A673 (cell line): ENCODE measurements around the gene SPATC1L. TPM values are rescaled to one million over a fixed set of nuclear protein-coding genes. Genes with fewer than 3 reads are reported as not detected.

Experiments used
- BruUV-seq: library from RNA; stranded (reverse); fragments of 400-500 nt; replicated peaks from 2 replicates; lab custom pipeline; 2021; lab: Mats Ljungman, UMichigan
- CTCF ChIA-PET: fragments of 300-600 bp; sonication (Branson Sonifier 250); formaldehyde crosslinking; loops from one replicate; lab custom pipeline; 2022; ENCODE audit warnings: antibody characterized with exemption; lab: Charles Lee
- POLR2A ChIA-PET: fragments of 300-600 bp; sonication (Branson Sonifier 250); formaldehyde crosslinking; loops from one replicate; lab custom pipeline; 2022; ENCODE audit warnings: antibody characterized with exemption; ENCODE audit not compliant: low non-redundant PET; lab: Charles Lee
- DNase-seq: peaks from one replicate; pipeline ENCODE4 v3.0.0-alpha.2; 2015; ENCODE audit warnings: low spot score
- H3K27ac ChIP-seq: fragments of 200-600 bp; sonication (generic); 2 replicates; pipeline ENCODE4 v1.5.1; 2016; ENCODE audit warnings: mixed run types, low read depth, mild to moderate bottlenecking, mixed read lengths, antibody characterized with exemption, low read length; ENCODE audit not compliant: poor library complexity, severe bottlenecking
- H3K27me3 ChIP-seq: fragments of 200-600 bp; sonication (generic); replicated peaks from 2 replicates; pipeline ENCODE4 v1.6.1; 2017; ENCODE audit warnings: mixed run types, low read depth, mild to moderate bottlenecking, mixed read lengths, antibody characterized with exemption, low read length; ENCODE audit not compliant: insufficient read depth, poor library complexity
- H3K36me3 ChIP-seq: fragments of 200-600 bp; sonication (generic); 2 replicates; pipeline ENCODE4 v1.6.1; 2016; ENCODE audit warnings: mixed run types, mild to moderate bottlenecking, mixed read lengths, antibody characterized with exemption, low read length; ENCODE audit not compliant: insufficient read depth, poor library complexity, severe bottlenecking
- H3K4me1 ChIP-seq: fragments of 200-600 bp; sonication (generic); 2 replicates; pipeline ENCODE4 v1.6.1; 2017; ENCODE audit warnings: mixed run types, mild to moderate bottlenecking, mixed read lengths, antibody characterized with exemption, low read length; ENCODE audit not compliant: insufficient read depth, poor library complexity, severe bottlenecking
- H3K4me3 ChIP-seq: fragments of 200-600 bp; sonication (generic); 2 replicates; pipeline ENCODE4 v1.5.1; 2016; ENCODE audit warnings: low read depth, mixed run types, mild to moderate bottlenecking, mixed read lengths, low read length; ENCODE audit not compliant: poor library complexity, severe bottlenecking
- H3K9me3 ChIP-seq: fragments of 200-600 bp; sonication (generic); 2 replicates; pipeline ENCODE4 v1.6.1; 2016; ENCODE audit warnings: mixed run types, low read depth, mild to moderate bottlenecking, mixed read lengths, antibody characterized with exemption, low read length; ENCODE audit not compliant: poor library complexity, severe bottlenecking
- EZH2 ChIP-seq: fragments of 200-600 bp; sonication (generic); IDR thresholded peaks from 2 replicates; pipeline ENCODE4 v1.6.1; 2017; ENCODE audit warnings: borderline replicate concordance, low read depth, mild to moderate bottlenecking, mixed read lengths, antibody characterized with exemption, low read length; ENCODE audit not compliant: poor library complexity, severe bottlenecking
- intact Hi-C: fragments of 100-400 bp; cut with micrococcal nuclease; formaldehyde crosslinking; loops from one replicate; pipeline ENCODE4 v1.10.0; 2022; ENCODE audit not compliant: unreplicated experiment
- total RNA-seq: library from RNA; stranded (reverse); gene quantifications from 2 replicates; pipeline ENCODE4 v1.2.3, GENCODE V29; 2021
- TF ChIP-seq, protein P1 (sequence below): fragments of 300-800, 200-600 bp; sonication (generic); conservative IDR thresholded peaks from 2 replicates; pipeline ENCODE4 v1.5.1; 2017; ENCODE audit warnings: low read depth, mild to moderate bottlenecking, antibody characterized with exemption, low read length, moderate library complexity, mixed read lengths

SPATC1L gene
- total RNA-seq, 1 experiment from 2014 or later, result 30.9 TPM

DNA sequence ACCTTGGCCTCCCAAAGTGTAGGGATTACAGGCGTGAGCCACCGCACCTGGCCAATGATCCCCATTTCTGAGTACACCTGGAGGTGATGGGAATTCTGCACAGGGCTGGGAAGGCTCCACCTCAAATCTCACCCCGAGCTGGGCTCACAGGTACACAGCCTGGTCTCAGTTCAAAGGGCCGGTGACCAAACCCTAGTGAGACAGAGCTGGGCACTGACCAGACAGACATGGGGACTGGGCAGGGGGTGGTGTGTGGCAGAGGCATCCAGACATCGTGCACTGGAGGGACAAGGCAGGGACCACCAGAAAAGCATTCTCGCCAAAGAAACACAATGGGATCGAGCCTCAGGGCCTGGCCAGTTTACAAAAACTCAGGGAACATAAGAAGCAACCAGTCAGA lies 27.1 kb upstream of the SPATC1L start:
- H3K27me3 ChIP-seq, result no peaks in the 10 kb centered on the region
- no peak for DNase-seq
- no peaks in the 10 kb centered on the region for H3K9me3 ChIP-seq
- no peaks in the 10 kb centered on the region for H3K4me1 ChIP-seq
- no TSS peak for BruUV-seq
- peaks cover 67% of the 10 kb centered on the region for H3K36me3 ChIP-seq
- POLR2A ChIA-PET, result no interaction called here
- H3K27ac ChIP-seq, result no peak overlapping the region
- CTCF ChIA-PET, result interaction anchor here (0.9 kb wide), 1 partner anchor 58 kb away, joined by 6 read pairs; no protein-coding TSS in a partner anchor
- H3K4me3 ChIP-seq, result no peak overlapping the region
- TF ChIP-seq, protein P1, sequence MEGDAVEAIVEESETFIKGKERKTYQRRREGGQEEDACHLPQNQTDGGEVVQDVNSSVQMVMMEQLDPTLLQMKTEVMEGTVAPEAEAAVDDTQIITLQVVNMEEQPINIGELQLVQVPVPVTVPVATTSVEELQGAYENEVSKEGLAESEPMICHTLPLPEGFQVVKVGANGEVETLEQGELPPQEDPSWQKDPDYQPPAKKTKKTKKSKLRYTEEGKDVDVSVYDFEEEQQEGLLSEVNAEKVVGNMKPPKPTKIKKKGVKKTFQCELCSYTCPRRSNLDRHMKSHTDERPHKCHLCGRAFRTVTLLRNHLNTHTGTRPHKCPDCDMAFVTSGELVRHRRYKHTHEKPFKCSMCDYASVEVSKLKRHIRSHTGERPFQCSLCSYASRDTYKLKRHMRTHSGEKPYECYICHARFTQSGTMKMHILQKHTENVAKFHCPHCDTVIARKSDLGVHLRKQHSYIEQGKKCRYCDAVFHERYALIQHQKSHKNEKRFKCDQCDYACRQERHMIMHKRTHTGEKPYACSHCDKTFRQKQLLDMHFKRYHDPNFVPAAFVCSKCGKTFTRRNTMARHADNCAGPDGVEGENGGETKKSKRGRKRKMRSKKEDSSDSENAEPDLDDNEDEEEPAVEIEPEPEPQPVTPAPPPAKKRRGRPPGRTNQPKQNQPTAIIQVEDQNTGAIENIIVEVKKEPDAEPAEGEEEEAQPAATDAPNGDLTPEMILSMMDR, result no peak
- no peak for TF ChIP-seq EZH2
- intact Hi-C loops, result no loop called here

DNA sequence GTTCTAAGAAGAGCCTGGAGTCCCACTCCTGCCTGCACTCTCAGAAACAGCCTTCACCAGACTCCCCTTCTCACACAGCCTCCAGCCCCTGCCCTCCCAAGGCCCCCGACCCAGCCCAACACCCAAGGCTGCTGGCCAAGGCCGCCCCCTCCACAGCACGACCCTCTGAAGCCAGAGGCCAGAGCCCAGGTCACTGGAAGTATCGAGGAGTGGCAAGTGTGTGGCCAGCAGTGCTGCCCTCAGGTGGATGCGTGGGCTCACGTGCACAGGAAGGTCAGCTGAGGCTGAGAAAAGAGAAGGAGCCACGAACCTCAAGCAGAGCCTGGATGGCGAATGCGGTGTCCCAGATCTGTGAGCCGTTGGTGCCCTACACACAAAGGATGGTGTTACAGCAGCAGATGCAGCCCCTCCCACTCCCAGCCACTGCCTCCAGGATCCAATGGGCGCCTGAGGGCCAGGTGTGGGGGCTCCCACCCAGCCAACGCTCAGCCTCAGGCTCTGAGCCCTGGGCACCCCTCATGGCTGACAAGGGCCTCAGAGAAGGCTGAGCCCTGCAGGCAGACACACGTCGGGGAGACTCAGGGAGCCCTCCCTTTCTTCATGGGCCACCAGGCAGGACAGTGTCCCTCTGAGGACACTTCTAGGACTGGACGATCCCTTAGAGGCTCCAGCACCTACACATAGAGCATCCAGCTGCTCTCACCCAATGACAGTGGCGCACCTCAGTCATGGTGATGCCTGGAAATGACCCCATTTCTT lies 26.3 kb upstream of the SPATC1L start:
- CTCF ChIA-PET, result no interaction called here
- Histone ChIP-seq H3K4me3 (no peak overlapping the region), H3K9me3 (no peaks in the 10 kb centered on the region), H3K4me1 (no peaks in the 10 kb centered on the region), H3K27me3 (no peaks in the 10 kb centered on the region), H3K27ac (no peak overlapping the region), H3K36me3 (peaks cover 68% of the 10 kb centered on the region)
- no TSS peak for BruUV-seq
- intact Hi-C loops, result no loop called here
- no peak for DNase-seq
- no peak for TF ChIP-seq EZH2
- TF ChIP-seq, protein P1, result no peak
- POLR2A ChIA-PET, result no interaction called here

DNA sequence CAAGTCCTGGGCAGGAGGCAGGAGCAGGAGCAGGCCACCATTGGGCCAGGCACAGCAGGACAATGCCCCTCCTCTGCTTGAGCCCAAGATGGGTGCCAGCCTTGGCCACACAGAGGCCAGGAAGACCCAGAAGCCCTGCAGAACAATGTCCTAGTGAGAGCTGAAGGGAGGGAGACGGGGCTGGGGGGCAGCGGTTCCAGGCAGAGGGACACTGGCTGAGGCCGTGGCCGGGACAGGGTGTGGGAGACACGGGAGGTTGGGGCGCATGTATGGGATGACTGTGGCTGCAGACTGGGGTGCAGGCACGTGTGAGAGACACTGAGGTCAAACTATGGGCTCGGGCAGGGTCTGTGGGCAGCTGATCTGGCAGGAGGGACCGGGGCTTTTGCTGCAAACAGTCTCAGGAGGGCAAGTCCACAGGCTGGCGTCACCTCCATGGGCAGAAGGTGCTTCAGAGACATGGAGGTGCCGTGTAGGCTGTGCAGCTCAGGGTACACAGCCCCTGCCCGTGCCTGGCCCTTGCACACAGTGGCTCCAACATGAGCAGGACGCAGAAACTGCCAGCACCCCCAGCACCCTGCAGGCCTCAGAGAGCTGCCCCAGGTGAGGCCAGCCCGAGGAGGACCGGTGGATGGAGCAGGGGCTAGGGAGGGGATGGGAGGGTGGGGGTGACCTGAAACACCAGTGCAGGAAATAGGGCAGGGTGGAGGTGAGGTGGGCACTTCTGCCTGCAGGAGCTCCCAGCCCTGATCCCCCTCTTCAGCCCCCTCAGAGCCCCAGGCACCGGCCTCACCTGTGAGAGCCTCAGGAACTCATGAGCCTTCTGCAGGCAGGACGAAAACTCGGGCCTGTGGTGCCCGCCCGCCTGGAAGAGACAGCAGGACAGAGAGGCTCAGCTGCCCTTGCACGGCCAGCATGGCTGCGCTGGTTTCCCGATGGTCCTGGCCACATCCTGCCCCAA lies 24.8 kb upstream of the SPATC1L start:
- BruUV-seq, result no TSS peak

More for the DNA sequence above, 24.8 kb upstream of the SPATC1L start:
- H3K36me3 ChIP-seq, result peaks cover 74% of the 10 kb centered on the region
- no peaks in the 10 kb centered on the region for H3K4me1 ChIP-seq
- H3K27ac ChIP-seq, result no peak overlapping the region
- no peak overlapping the region for H3K4me3 ChIP-seq
- no peak for TF ChIP-seq EZH2
- TF ChIP-seq, protein P1, result no peak
- no peaks in the 10 kb centered on the region for H3K9me3 ChIP-seq
- CTCF ChIA-PET, result no interaction called here
- no peaks in the 10 kb centered on the region for H3K27me3 ChIP-seq
- DNase-seq, result no peak
- POLR2A ChIA-PET, result no interaction called here
- intact Hi-C loops, result no loop called here
